ENCODE measurements around the gene FGF11.

Gene FGF11

DNA sequence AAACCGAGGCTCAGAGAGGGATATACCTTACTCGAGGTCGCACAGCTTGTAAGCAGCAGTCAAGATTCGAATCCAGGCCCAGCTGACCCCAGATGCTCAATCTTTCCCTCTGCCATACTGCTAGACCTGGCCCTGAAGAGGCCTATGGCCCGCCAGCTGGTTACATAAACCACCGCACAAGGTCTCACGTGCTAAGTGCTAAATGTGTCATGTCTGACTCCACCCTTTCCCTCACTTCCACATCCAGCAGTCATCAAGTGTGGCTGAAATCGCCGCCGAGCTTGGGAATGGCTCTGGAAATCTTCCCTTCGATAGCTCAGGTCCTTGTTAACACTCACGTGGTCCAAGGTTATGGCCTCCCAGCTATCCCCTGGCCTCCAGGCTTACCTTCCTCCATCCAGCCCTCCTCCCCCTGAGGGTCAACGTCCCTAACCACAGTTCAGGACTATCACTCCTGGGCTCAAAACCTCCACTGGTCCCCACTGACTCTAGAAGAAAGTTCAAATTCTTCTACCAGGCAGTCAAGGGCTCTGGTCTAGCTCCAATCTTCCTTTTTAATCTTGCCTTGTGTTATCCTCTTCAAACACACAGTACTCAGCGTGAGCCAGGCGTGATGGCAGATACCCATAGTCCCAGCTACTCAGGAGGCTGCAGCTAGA is 36.6 kb downstream of the FGF11 start:
- H3K4me3 ChIP-seq (ENCODE audit: low read depth, low read length) = no peak overlapping the region
- TF ChIP-seq, protein P1, sequence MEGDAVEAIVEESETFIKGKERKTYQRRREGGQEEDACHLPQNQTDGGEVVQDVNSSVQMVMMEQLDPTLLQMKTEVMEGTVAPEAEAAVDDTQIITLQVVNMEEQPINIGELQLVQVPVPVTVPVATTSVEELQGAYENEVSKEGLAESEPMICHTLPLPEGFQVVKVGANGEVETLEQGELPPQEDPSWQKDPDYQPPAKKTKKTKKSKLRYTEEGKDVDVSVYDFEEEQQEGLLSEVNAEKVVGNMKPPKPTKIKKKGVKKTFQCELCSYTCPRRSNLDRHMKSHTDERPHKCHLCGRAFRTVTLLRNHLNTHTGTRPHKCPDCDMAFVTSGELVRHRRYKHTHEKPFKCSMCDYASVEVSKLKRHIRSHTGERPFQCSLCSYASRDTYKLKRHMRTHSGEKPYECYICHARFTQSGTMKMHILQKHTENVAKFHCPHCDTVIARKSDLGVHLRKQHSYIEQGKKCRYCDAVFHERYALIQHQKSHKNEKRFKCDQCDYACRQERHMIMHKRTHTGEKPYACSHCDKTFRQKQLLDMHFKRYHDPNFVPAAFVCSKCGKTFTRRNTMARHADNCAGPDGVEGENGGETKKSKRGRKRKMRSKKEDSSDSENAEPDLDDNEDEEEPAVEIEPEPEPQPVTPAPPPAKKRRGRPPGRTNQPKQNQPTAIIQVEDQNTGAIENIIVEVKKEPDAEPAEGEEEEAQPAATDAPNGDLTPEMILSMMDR (IDR thresholded peaks at IDR 0.05; ENCODE audit: control insufficient read depth, extremely low read depth, insufficient read depth) = no peak
- no peak for DNase-seq (ENCODE audit: low read depth)

DNA sequence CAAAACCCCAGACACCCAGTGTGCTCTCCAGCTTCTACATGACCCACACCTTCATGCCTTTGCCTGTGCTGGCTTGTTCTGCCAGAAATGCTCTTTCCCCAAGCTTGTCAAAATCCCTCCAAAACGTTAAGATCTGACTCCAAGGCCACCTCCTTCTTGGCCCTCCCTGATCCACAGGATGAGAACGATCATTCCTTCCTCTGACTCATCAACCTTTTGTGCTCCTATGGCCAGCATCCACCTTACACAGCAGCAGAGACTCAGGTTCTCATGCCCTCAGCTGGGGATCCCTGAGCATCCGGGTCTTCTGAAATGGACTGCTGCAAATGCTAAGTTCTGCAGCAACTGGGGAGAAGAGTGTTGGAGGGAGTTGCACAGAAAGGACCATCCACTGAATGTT is 37.2 kb downstream of the FGF11 start:
- H3K4me3 ChIP-seq (ENCODE audit: low read depth, low read length) = no peak overlapping the region
- DNase-seq (ENCODE audit: low read depth) = no peak
- TF ChIP-seq, protein P1 (IDR thresholded peaks at IDR 0.05; ENCODE audit: control insufficient read depth, extremely low read depth, insufficient read depth) = no peak

DNA sequence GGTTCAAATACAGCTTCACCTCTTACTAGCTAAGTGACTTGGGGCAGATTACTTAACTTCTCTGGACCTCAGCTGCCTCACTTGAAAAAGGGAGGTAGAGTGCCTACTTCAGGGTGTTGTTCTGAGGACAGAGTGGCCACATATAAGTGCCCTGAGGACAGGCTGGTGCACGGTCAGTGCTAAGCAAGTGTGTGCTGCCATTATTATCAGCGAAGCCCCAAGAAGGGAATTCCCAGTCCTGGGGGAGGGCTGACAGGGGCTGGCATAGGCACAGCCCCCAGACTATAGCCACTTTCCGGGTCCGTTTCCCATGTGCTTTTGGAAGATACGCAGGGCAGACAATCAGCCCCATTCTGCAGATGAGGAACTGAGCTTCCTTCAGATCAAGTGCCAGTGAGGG is 37.6 kb downstream of the FGF11 start:
- H3K4me3 ChIP-seq (ENCODE audit: low read depth, low read length) = no peak overlapping the region
- DNase-seq (ENCODE audit: low read depth) = no peak
- TF ChIP-seq, protein P1 (IDR thresholded peaks at IDR 0.05; ENCODE audit: control insufficient read depth, extremely low read depth, insufficient read depth) = no peak

DNA sequence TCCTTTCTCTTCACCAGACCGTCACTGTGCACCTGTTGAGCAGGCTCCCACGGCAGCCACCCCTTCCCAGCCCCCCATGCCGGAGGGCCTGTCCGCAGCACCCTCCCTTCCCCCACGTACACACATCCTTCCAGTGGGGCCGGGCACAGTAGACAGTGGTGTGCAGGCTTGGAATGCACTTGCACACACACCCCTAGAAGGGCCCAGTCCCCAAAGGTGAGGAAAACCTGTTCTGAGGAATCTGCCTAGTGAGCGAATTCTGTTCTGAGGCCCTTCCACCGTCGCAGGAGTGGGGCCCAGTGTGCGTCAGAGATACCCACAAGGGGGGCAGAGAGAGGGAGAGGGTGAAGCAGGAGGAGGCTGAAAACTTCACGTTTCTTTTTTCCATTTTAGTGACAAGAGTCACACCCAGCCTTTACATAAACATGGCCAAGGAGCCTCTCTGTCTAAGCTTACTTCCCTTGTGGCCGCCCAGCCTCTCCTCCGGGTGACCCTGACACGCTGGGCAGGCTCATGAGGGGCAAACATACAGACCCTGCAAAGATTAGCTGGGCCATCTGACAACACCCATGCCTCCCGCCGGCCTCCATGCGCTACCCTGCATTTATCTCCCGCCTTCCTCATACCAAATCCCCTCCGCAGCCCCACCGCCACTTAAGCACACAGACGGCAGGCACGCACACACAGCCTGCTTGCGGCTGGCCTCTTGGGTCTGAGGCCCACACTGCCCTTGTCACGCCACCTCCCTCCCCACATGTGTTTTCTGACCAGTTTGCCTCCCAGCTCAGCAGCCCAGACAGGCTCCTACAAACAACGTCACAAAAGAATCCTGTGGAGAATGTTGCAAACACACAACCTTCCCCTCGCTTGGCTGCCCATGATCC is 38.3 kb downstream of the FGF11 start:
- no peak overlapping the region for H3K4me3 ChIP-seq (ENCODE audit: low read depth, low read length)
- TF ChIP-seq, protein P1 (IDR thresholded peaks at IDR 0.05; ENCODE audit: control insufficient read depth, extremely low read depth, insufficient read depth) = no peak
- no peak for DNase-seq (ENCODE audit: low read depth)

DNA sequence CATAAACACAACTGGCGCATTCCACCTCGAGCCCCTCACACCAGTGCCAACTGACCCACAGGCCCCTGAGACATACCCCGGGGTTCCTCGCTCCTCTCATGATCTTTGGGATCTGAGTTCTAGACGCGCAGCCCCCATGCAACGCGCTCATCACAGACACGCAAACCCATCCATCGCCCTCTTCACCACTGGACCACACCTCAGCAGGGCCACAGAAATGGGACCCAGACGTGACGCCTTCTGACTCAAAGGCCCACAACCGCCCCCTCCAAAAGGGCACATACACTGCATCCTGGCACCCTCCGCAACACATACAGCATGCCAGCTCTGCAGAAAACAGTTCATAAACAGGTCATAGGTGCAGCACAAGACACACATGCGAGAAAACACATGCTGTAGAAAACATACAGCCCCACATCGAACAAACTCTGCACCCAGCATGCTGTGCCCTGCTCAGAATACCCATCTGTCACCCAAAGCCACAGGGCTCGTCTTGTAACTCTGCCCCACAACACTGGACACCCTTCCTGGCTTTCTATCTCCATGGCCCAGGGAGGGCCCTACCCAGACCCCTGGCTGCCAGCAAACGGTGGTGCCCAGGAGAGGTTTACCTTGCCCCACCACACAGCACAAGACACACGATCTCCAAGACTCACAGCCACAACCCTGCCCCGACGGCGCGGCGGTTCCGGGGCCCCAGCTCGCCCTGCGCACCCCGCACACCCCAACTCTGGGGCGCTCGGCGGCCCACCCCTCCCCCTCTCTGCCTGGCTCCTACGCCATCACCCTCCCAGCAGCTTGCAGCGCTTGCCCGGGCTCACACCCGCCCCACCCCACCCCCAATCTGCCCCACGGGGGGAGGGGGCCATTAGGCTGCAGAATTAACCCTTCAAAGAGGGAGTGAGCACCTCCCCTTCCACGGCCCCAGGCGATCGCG is 39.2 kb downstream of the FGF11 start:
- peak overlapping the region; percentile 60 for H3K4me3 ChIP-seq (ENCODE audit: low read depth, low read length)
- TF ChIP-seq, protein P1 (IDR thresholded peaks at IDR 0.05; ENCODE audit: control insufficient read depth, extremely low read depth, insufficient read depth) = no peak
- no peak for DNase-seq (ENCODE audit: low read depth)

DNA sequence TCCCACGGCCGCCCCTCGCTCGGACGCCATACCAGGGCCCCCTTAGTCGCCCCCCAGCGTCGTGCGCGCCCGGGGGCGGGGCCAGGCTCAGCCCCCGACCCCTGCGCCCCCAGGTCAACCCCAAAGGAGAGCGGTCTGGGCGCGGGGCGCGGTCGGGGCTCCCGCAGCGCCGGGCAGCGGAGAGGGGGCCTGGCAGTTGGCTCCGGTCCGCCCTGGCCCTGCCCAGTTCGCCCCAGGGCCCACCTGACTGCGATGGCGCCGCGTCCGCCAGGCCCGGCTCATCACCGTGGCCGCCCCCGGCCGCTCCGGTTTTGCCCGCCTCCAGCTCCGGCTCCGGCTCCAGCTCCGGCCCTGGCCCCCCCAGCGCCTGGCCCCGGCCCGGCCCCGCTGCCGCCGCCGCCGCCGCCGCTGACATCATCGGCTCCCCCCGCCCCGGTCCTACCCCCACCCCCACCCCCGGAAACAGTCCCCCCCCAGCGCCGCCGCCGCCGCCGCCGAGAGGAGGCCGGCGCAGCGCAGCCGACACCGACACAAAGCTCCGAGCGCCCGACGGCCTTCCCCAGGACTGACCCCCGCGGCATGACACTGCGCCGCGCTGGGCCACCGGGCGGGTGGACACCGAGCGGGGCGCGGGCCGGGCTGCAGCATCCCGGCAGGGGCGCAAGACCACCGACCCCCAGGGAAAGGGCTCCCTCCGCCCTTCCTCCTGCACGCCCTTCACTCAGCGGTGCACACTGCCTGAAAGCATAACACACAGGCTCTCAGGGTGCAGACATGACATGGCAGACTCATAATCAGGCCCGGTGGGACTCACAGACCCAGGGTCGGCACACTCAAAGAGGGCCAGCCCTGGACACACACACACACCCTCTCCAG is 40.1 kb downstream of the FGF11 start, which contains the start of gene ZBTB4:
Gene ZBTB4 (minus strand): TSS at position 419 of the 876 bp plus-strand sequence. CDS start 12,830 bp downstream, outside the sequence.
- DNase-seq (ENCODE audit: low read depth) = no peak
- H3K4me3 ChIP-seq (ENCODE audit: low read depth, low read length) = peak within 1 kb of the TSS; percentile 60
- TF ChIP-seq, protein P1 (IDR thresholded peaks at IDR 0.05; ENCODE audit: control insufficient read depth, extremely low read depth, insufficient read depth) = no peak
